Measurements from ENCODE around the gene GNB1L. TPM values are rescaled to one million over a fixed set of nuclear protein-coding genes. Genes with fewer than 3 reads are reported as not detected.

GNB1L gene
- total and polyA plus RNA-seq, 10 of the 15 experiments (the other 5 are each of a cell fraction or from before 2014, with no cell fraction given), result 0.21 to 19.4 (median 6.8) TPM

DNA sequence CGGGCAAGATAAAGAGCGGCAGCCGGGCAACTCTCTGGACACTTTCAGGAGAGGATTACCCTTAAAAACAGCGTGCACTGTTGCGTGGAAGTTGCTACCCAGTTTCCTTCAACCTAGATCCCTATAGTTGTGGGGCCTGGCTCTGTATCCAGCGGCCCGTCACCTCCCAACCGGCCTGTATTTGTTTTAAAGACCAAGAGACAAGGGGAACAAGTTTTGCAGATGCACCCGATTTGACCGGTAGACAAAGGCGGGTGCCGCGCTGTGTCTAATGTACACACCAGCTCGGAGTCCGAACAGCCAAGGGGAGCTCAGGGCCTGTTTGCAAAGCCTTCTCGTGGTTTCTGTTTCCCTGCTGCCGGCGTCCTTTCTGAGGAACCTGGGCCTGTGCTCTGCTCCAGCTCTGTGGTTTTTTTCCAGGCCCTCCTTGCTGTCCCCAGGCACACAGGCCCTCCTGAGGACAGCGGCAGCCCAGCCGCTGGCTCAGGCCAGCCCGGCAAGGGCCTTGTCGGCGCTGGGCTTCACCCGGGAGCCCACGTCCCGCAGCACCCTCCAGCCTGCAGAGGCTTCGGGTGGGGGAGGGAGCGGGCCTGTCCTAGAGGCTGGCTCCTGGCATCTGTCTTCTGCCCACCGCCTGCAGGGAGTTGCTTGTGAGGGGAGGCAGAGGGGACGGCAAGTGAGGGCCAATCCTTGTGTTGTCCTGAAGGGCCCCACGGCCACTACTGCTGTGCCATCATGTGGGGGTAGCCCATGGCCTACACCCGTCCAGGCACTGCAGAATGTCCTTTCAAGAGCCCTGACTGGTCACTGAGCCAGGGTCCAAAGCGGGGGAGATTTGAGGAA, 92.7 kb downstream of the GNB1L start:
- ChIA-PET POLR2A (no interaction called here), CTCF (no interaction called here), RAD21 (ENCODE audit: unreplicated experiment) (no interaction called here), SMC1A (ENCODE audit: uncharacterized antibody, unreplicated experiment) (no interaction called here)
- H3K4me2 ChIP-seq (ENCODE audit: control insufficient read depth, insufficient read depth), result no peak overlapping the region
- H3K9ac ChIP-seq (ENCODE audit: control insufficient read depth, insufficient read depth, low read length), result no peak overlapping the region
- no TSS peak for BruUV-seq (replicated peaks)
- H3K27ac ChIP-seq (ENCODE audit: control insufficient read depth, insufficient read depth), result no peak overlapping the region
- no peak overlapping the region for H2AFZ ChIP-seq (ENCODE audit: control insufficient read depth, low read depth, low read length)
- H3K27me3 ChIP-seq (replicated peaks in 1 of 2; ENCODE audit: control insufficient read depth in 2 of 2, insufficient read depth in 2 of 2, low read length in 1 of 2), result peaks cover 12 to 13% of the 10 kb centered on the region in 2 experiments
- no peaks in the 10 kb centered on the region for H3K9me3 ChIP-seq (replicated peaks; ENCODE audit: control insufficient read depth, insufficient read depth, low read length)
- H3K36me3 ChIP-seq (ENCODE audit: control insufficient read depth in 2 of 2, insufficient read depth in 2 of 2, low read length in 1 of 2), result no peaks in the 10 kb centered on the region
- 68% methylated on average over 33 of the region's 33 CpGs for WGBS (ENCODE audit: insufficient coverage, insufficient replicate concordance, low lambda C conversion rate, missing lambda C conversion rate)
- no peak overlapping the region for H3K4me3 ChIP-seq
- no peaks in the 10 kb centered on the region for H4K20me1 ChIP-seq (ENCODE audit: control insufficient read depth, insufficient read depth)
- DNase-seq (ENCODE audit: low read depth, low spot score), result no peak
- ATAC-seq, result no peak
- H3K79me2 ChIP-seq (ENCODE audit: control insufficient read depth, insufficient read depth, low read length), result no peaks in the 10 kb centered on the region
- no peak for FAIRE-seq
- in situ Hi-C loops (cut with MboI) (no loop called here), intact Hi-C loops (cut with micrococcal nuclease; ENCODE audit: unreplicated experiment) (no loop called here)
- 0 out of 2 replicates have a peak, but pooled peaks have one; percentile 47 for TF ChIP-seq EZH2 (IDR thresholded peaks at IDR 0.05; ENCODE audit: borderline replicate concordance, control insufficient read depth, low read depth, low read length)
- TF ChIP-seq E2F8 (IDR thresholded peaks at IDR 0.05; ENCODE audit: low read depth, partially characterized antibody), result no peak
- TF ChIP-seq KLF5 (IDR thresholded peaks at IDR 0.05; ENCODE audit: partially characterized antibody), result no peak
- peaks cover 3% of the 10 kb centered on the region for H3K4me1 ChIP-seq (ENCODE audit: control insufficient read depth, insufficient read depth, low read length)

All from GM12878 (cell line).